Karpas-422 (cell line): Measurements from ENCODE around the gene SLC44A5. TPM values are rescaled to one million over a fixed set of nuclear protein-coding genes. Genes with fewer than 3 reads are reported as not detected.

ENCODE experiments used
- DNase-seq: peaks from one replicate; pipeline ENCODE4 v3.0.0-alpha.2; 2015
- H2AFZ ChIP-seq: fragments of 200-600 bp; sonication (generic); 2 replicates; pipeline ENCODE4 v1.6.1; 2014; ENCODE audit warnings: antibody characterized with exemption, low read length, mixed read lengths
- H3K27ac ChIP-seq: fragments of 200-600 bp; sonication (generic); 2 replicates; pipeline ENCODE4 v1.5.1; 2014; ENCODE audit warnings: mild to moderate bottlenecking, low read length, moderate library complexity
- H3K27me3 ChIP-seq: fragments of 200-600 bp; sonication (generic); 2 replicates; pipeline ENCODE4 v1.6.1; 2014; ENCODE audit warnings: low read length, mixed read lengths
- H3K36me3 ChIP-seq: fragments of 200-600 bp; sonication (generic); 2 replicates; pipeline ENCODE4 v1.6.1; 2014; ENCODE audit warnings: low read length, mixed read lengths; ENCODE audit not compliant: insufficient read depth
- H3K4me1 ChIP-seq: fragments of 200-600 bp; sonication (generic); 2 replicates; pipeline ENCODE4 v1.6.1; 2014; ENCODE audit warnings: mild to moderate bottlenecking, low read length, mixed read lengths
- H3K4me2 ChIP-seq: fragments of 200-600 bp; sonication (generic); 2 replicates; pipeline ENCODE4 v1.6.1; 2014; ENCODE audit warnings: low read length, low read depth, mild to moderate bottlenecking; ENCODE audit not compliant: poor library complexity, severe bottlenecking
- H3K4me3 ChIP-seq: fragments of 200-600 bp; sonication (generic); 2 replicates; pipeline ENCODE4 v1.5.1; 2014; ENCODE audit warnings: mild to moderate bottlenecking, antibody characterized with exemption, low read length, mixed read lengths
- H3K79me2 ChIP-seq: fragments of 200-600 bp; sonication (generic); 2 replicates; pipeline ENCODE4 v1.6.1; 2014; ENCODE audit warnings: mild to moderate bottlenecking, low read length, mixed read lengths
- H3K9ac ChIP-seq: fragments of 200-600 bp; sonication (generic); 2 replicates; pipeline ENCODE4 v1.6.0; 2014; ENCODE audit warnings: low read length
- H3K9me2 ChIP-seq: fragments of 200-600 bp; sonication (generic), shearing (Covaris generic); replicated peaks from 2 replicates; pipeline ENCODE4 v1.6.0; 2014; ENCODE audit warnings: mild to moderate bottlenecking, low read length, moderate library complexity; ENCODE audit not compliant: insufficient read depth
- H3K9me3 ChIP-seq: fragments of 300-700, 200-600 bp; sonication (generic); 2 replicates; pipeline ENCODE4 v1.6.1; 2014; ENCODE audit warnings: low read length, mixed read lengths
- H4K20me1 ChIP-seq: fragments of 200-600 bp; sonication (generic); 2 replicates; pipeline ENCODE4 v1.6.1; 2014; ENCODE audit warnings: mild to moderate bottlenecking, antibody characterized with exemption, low read length, low read depth; ENCODE audit not compliant: insufficient read depth
- total RNA-seq: library from RNA; depleted of rRNA; stranded (reverse); fragments of >200 nt; shearing (Covaris generic); gene quantifications from 2 replicates; pipeline ENCODE4 v1.2.3, GENCODE V29; 2014; ENCODE audit warnings: low replicate concordance

Gene SLC44A5
- total RNA-seq, 1 experiment from 2014 or later = not detected

DNA sequence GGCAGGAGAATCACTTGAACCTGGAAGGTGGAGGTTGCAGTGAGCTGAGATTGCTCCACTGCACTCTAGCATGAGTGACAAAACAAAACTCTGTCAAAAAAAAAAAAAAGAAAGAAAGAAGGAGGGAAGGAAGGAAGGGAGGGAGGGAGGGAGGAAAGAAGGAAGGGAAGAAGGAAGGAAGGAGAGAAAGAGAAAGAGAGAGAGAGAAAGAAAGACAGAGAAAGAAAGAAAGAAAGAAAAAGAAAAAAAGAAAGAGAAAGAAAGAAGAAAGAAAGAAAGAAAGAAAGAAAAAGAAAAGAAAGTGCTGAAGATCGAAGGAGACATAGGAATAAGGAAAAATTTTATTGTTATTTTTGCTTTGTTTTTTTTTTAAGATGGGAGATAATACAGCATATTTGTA is 166.7 kb downstream of the SLC44A5 start:
- H3K27ac ChIP-seq = no peak overlapping the region
- H4K20me1 ChIP-seq = no peaks in the 10 kb centered on the region
- H3K4me2 ChIP-seq = no peak overlapping the region
- H3K4me1 ChIP-seq = no peaks in the 10 kb centered on the region
- no peak overlapping the region for H3K4me3 ChIP-seq
- no peaks in the 10 kb centered on the region for H3K36me3 ChIP-seq
- H3K9ac ChIP-seq = no peak overlapping the region
- no peak for DNase-seq
- no peaks in the 10 kb centered on the region for H3K79me2 ChIP-seq
- H2AFZ ChIP-seq = no peak overlapping the region
- 0 out of 2 replicates have a peak, but pooled peaks cover 4% of the 10 kb centered on the region for H3K9me2 ChIP-seq
- H3K27me3 ChIP-seq = no peaks in the 10 kb centered on the region
- no peaks in the 10 kb centered on the region for H3K9me3 ChIP-seq

DNA sequence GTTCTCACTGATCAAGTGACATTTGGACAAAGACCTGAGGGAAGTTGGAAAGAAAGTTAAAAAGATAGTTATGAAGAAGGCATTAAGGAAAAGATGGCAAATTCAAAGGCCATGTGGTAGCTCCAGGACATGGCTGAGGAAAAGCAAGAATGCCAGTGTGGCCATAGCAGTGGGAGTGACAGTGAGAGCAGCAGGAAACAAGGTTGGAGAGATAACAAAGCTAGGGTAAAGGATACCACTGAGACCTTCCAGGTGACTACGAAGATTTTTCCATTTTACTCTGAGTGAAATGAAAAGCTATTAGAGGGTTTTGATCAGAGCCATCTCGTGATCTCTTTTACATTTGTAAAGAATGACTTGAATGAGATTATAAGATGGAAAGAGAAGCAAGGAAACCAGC is 170.6 kb downstream of the SLC44A5 start:
- Histone ChIP-seq H3K9me2 (0 out of 2 replicates have a peak, but pooled peaks cover 4% of the 10 kb centered on the region), H3K4me1 (no peaks in the 10 kb centered on the region), H2AFZ (no peak overlapping the region), H3K9me3 (no peaks in the 10 kb centered on the region), H3K27ac (no peak overlapping the region), H3K4me3 (no peak overlapping the region), H3K27me3 (no peaks in the 10 kb centered on the region), H3K79me2 (no peaks in the 10 kb centered on the region), H3K9ac (no peak overlapping the region), H3K4me2 (no peak overlapping the region), H3K36me3 (no peaks in the 10 kb centered on the region), H4K20me1 (no peaks in the 10 kb centered on the region)
- no peak for DNase-seq

DNA sequence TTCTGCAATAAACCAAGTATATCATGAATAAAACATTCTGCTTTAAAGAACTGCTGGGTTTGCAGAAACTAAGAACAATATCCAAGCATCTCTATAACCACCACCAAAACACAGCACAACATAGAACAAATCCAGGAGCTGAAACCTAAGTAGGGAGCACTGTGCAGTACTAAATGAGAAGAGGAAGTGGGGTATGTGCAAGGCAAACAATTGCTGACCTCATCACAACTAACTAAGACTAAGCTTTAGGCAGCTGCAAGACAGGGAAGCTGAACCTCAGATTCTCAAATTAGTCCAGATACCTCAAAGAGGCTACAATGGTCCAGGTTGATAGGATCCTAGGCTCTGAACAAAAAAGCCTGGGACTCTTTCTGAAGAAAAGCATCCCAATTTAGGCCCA is 172.6 kb downstream of the SLC44A5 start:
- Histone ChIP-seq H4K20me1 (no peaks in the 10 kb centered on the region), H3K79me2 (no peaks in the 10 kb centered on the region), H3K4me1 (no peaks in the 10 kb centered on the region), H3K4me2 (no peak overlapping the region), H3K9me3 (no peaks in the 10 kb centered on the region), H3K27ac (no peak overlapping the region), H3K27me3 (no peaks in the 10 kb centered on the region), H3K4me3 (no peak overlapping the region), H3K9ac (no peak overlapping the region), H3K9me2 (0 out of 2 replicates have a peak, but pooled peaks cover under 1% of the 10 kb centered on the region), H2AFZ (no peak overlapping the region), H3K36me3 (no peaks in the 10 kb centered on the region)
- DNase-seq = no peak

DNA sequence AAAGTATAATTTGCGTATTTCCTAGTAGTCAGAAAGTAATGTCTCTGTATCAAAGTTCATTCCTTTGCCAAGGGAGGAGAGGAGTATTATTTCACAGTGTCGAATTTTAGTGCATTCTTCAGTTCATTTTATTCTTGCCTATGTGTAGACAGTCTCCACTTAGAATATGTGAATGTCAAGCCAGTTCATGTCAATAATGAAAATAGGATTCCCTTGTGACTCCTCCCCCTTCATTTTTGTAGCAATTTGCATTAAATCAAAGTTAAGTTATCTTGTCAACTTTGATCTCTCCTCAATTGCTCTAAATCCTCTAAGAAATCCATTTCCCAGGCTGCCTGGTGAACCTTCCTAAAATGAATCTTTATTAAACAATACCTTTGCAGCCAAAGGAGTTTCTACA is 179.1 kb downstream of the SLC44A5 start:
- Histone ChIP-seq H3K4me1 (no peaks in the 10 kb centered on the region), H3K79me2 (no peaks in the 10 kb centered on the region), H3K9me3 (no peaks in the 10 kb centered on the region), H3K27me3 (no peaks in the 10 kb centered on the region), H4K20me1 (no peaks in the 10 kb centered on the region), H3K36me3 (no peaks in the 10 kb centered on the region), H3K9me2 (no peaks in the 10 kb centered on the region), H3K27ac (no peak overlapping the region), H3K4me3 (no peak overlapping the region), H3K4me2 (no peak overlapping the region), H2AFZ (no peak overlapping the region), H3K9ac (no peak overlapping the region)
- DNase-seq = no peak

DNA sequence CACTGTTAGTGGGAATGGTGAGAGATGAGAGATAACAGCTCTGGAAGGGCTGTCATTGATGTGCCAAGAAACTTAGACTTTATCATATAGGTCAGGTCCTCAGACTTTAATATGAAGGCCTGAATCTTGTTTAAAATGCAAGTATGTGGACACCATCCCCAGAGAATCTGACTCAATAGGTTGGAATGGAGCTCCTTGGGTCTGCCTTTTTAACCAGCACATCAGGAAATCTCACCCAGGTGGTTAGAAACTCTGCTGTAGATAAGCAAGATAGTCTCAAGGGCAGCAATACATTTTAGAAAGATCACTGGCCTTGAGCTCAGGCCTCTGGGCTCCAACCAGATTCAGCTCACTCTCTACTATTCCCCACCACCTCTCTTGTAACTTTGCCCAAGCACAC is 180.4 kb downstream of the SLC44A5 start:
- DNase-seq = no peak
- Histone ChIP-seq H3K9ac (no peak overlapping the region), H3K9me3 (no peaks in the 10 kb centered on the region), H3K79me2 (no peaks in the 10 kb centered on the region), H3K36me3 (no peaks in the 10 kb centered on the region), H3K27ac (no peak overlapping the region), H3K9me2 (no peaks in the 10 kb centered on the region), H3K4me3 (no peak overlapping the region), H3K27me3 (no peaks in the 10 kb centered on the region), H4K20me1 (no peaks in the 10 kb centered on the region), H2AFZ (no peak overlapping the region), H3K4me1 (no peaks in the 10 kb centered on the region), H3K4me2 (no peak overlapping the region)

DNA sequence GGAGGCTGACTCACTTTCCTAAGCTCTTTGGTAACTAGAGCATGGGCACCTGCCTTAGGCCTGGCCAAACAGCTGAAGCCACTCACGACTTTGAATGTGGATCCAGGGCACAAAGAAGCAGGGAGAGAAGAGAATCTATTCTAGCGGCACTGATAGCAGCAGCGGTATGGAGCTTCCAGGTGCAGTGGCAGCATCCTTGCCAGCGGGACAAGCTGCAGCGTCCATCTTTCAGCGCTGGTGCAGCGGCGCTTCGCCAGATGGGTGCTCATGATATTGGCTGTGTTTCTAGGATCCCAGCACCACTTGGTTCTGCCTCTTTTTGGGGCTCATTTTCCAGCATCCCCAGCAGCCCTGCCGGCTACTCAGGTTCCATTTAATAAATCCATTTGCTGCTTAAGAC is 184.2 kb downstream of the SLC44A5 start:
- no peak overlapping the region for H3K27ac ChIP-seq
- H3K36me3 ChIP-seq = no peaks in the 10 kb centered on the region
- H2AFZ ChIP-seq = no peak overlapping the region
- no peaks in the 10 kb centered on the region for H4K20me1 ChIP-seq
- H3K4me3 ChIP-seq = no peak overlapping the region
- no peaks in the 10 kb centered on the region for H3K4me1 ChIP-seq
- H3K4me2 ChIP-seq = no peak overlapping the region
- H3K9me3 ChIP-seq = no peaks in the 10 kb centered on the region
- H3K27me3 ChIP-seq = no peaks in the 10 kb centered on the region
- H3K9ac ChIP-seq = no peak overlapping the region
- no peaks in the 10 kb centered on the region for H3K79me2 ChIP-seq
- no peaks in the 10 kb centered on the region for H3K9me2 ChIP-seq
- no peak for DNase-seq

DNA sequence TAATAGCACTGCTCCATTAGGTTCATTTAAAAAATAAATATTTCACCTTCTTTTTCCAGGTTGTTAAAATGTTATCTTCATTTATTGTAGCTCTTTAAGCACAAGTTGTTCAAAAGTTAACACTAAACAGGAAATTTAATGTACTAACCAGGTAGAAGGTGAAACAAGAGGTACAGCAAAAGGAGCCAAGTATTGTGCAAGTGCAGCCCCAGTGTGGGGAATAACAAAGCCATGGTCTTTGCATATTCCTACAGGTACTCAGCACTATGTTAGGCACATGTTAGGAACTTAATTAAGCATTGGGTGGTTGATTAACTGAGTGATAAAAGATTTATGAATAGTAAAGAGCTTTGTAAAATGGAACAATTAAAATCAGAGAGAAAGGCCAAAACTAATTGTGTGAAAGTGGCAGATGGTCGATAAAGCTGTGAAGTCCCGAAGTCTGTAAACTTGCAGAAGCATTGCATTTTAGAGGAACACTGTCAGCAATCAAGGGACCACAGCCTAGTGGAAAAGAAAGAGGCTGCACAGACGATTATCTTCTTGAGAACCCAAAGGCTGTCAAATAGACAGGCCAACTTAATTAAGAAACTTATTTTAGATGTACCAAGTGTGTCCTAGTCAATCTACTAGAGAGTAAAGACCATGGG is 185.8 kb downstream of the SLC44A5 start:
- H3K4me3 ChIP-seq = no peak overlapping the region
- H3K9me2 ChIP-seq = no peaks in the 10 kb centered on the region
- no peak overlapping the region for H2AFZ ChIP-seq
- no peak for DNase-seq
- no peaks in the 10 kb centered on the region for H3K27me3 ChIP-seq
- no peaks in the 10 kb centered on the region for H3K36me3 ChIP-seq
- H3K9me3 ChIP-seq = no peaks in the 10 kb centered on the region
- H3K9ac ChIP-seq = no peak overlapping the region
- no peaks in the 10 kb centered on the region for H3K4me1 ChIP-seq
- no peak overlapping the region for H3K4me2 ChIP-seq
- H3K79me2 ChIP-seq = no peaks in the 10 kb centered on the region
- no peaks in the 10 kb centered on the region for H4K20me1 ChIP-seq
- no peak overlapping the region for H3K27ac ChIP-seq

DNA sequence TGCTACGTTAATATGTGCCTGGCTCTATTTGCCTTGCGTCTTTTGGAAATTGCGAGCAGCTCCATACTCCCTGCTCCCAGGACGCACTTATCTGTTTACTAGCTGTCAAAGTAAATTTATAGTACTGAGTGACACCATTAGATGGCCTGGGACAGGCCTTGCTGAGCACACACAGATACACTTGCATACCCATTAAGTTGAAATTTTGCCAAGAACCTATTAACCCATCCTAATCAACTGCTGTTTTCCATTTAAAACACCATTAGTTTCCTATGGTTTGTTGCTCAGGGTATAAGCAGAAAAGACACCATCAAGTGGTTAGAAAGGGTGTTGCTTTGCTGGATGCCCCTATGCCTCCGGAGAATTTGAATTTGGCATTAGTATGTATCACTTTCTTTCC is 187.3 kb downstream of the SLC44A5 start:
- H3K27me3 ChIP-seq = no peaks in the 10 kb centered on the region
- no peak overlapping the region for H3K4me3 ChIP-seq
- H3K79me2 ChIP-seq = no peaks in the 10 kb centered on the region
- no peak for DNase-seq
- no peak overlapping the region for H3K27ac ChIP-seq
- H4K20me1 ChIP-seq = no peaks in the 10 kb centered on the region
- no peak overlapping the region for H3K9ac ChIP-seq
- H3K4me1 ChIP-seq = no peaks in the 10 kb centered on the region
- H3K9me2 ChIP-seq = no peaks in the 10 kb centered on the region
- H2AFZ ChIP-seq = no peak overlapping the region
- H3K9me3 ChIP-seq = no peaks in the 10 kb centered on the region
- no peaks in the 10 kb centered on the region for H3K36me3 ChIP-seq
- no peak overlapping the region for H3K4me2 ChIP-seq
